ENCODE data around the gene SLC19A1.

The SLC19A1 gene

DNA sequence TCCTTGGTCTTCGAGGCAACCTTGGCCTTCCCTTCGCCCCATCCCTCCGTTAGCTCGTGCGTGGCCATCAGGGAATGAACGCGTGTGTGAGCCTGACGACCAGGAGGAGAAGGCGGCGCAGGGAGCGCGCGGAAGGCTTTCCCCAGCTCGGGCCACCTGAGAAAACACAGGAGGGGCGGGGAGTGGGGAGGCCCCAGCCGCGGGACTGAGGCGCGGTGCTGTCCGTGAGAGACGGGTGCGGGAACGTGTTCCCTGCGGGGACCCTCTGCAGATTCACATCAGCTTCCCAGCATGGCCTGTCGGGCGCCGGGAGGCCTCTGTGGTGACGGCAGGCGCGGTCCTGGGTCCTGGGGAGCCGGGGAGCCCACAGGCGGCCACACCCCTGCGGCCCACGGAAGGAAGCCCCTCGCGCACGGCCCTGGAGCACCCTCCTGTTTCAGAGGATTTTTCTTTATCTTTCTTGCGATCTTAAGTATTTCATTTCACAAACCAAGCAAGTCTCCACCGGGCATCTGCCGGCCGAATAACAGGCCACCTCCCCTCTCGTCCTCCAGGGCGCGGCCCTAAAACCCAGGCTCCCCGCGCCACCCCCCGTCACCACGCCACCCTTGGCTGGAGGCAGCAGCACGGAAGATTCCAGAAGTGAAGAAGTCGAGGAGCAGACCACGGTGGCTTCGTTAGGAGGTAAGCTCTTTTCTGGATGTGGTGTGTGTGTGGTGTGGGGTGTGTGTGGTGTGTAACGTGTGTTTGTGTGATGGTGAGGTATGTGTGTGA lies 66.3 kb downstream of the SLC19A1 start:
- no peak for DNase-seq

DNA sequence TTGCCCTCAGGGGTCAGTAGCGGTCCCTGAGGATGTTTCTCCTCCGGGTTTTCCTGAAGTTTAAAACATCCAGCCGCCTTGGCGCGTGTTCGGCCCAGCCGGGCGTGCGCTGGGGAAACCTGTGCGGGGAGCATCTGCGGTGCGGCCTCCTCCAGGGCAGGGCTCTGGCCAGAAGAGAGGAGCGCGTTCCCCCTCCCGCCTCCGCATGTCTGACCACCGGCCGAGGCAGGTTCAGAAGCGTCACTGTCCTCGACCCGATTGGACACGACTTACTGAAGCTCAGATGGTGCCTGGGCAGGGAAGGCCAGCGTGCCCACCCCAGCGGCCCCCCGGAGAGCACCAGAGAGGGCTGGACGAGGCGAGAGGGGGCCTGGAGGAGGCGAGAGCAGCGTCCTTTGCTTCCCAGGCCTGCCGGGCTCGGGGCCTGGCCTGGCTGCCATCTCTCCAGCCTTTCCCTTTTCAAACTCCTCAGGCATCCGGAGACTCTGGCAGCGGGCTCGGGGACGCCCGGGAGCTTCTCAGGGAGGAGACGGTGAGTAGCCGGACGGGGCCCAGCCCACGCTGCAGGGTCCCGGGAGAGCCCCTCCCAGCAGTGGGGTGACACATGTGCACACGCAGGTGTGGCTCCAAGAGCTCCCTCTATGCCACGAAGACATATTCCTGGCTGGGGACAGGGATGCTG lies 67.1 kb downstream of the SLC19A1 start:
- DNase-seq = no peak

DNA sequence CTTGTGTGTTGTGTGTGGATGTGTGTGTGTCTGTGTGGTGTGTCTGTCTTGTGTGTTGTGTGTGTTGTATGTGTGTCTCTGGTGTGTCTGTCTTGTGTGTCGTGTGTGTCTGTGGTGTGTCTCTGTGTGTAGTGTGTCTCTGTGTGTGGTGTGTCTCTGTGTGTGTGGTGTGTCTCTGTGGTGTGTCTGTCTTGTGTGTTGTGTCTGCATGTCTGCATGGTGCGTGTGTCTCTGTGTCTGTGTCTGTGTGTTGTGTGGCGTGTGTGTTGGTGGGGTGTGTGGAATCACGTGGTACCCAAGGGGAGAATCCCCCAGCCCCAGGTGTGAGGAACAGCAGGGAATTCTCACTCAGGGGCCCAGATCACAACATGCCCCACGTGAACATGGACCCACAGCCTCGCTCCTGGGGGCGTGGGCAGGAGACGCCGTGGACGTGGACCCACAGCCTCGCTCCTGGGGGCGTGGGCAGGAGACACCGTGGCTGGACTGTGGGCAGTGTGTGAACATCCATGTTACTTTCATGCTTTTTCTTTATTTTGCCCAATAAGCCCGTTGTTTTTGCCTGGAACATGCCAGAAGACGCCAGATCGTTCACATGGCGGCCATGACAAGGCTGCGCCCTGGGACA lies 67.8 kb downstream of the SLC19A1 start:
- DNase-seq = no peak

DNA sequence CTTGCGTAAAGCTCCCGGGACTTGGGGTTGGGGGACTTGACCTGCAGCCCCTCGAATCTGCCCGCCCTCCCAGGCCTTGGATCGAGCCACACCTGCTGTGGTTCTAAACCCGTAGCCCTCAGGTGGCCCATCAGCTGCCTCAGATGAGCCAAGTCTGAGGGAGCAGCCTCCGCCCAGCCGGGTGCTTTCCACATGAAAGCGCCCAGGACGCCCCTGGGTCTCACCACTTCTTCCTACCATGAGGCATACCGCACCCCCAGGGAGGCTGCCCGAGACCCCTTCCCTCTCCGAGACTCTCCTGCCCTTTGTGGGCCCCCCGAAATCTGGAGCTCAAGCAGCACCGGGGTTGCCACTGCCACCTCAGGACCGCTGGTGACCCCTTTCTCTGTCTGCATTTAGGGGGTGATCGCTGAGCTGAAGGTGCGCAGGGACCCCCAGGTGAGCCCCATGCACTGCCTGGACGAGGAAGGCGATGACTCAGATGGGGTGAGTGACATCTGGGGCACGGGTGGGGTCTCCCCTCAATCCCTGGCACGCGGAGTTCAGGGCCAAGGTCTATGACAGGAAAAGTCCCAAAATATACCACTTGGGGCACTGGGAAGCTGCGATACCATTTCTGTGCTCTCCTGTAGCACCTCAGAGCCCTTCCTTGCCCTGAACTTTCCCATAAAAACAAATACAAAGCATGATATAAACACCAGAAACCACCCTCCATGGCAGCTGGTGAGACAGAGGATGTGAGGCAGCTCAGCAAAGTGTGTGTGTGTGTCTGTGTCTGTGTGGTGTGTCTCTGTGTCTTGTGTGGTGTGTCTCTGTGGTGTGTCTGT lies 68.5 kb downstream of the SLC19A1 start:
- no peak for DNase-seq

DNA sequence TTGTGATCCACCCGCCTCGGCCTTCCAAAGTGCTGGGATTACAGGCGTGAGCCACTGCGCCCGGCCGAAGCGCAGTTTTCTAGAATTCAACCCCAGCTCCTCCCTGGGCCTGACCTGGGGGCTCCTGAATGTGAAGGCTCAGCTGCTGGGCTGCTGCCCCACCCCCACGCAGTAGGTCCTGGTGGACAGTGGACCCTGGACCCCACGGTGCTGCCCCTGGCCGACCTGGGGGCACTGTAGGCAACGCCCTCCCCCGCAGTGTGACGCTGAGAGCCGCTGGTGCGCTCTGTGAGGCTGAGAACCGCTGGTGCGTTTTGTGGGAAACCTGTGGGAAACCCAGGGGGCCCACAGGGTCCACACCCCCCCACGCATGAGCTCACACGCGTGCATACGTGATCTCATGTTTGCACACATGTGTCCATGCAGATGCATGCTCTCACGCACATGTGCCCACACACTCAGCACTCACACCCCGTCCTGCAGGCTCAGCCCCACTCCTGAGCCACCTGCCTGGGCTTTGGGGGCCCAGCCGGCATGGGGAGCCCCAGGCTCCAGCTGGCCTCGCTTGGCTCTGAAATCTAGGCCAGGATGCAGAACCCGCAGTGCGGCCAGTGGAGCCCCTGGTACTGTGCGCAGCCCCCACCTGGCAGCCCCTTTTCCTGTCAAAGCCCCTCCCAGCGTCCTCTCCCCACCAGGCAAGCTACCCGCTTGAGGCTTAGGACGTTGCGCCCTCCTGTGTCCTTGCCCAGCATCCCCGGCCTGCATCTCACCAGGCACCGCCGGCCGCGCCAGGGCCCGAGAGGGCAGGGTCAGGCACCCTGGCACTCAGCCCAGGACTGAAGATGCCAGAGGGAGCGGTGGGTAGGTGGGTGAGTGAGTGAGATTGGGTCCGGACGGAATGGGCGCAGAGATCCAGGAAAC lies 69.5 kb downstream of the SLC19A1 start:
- DNase-seq = no peak

DNA sequence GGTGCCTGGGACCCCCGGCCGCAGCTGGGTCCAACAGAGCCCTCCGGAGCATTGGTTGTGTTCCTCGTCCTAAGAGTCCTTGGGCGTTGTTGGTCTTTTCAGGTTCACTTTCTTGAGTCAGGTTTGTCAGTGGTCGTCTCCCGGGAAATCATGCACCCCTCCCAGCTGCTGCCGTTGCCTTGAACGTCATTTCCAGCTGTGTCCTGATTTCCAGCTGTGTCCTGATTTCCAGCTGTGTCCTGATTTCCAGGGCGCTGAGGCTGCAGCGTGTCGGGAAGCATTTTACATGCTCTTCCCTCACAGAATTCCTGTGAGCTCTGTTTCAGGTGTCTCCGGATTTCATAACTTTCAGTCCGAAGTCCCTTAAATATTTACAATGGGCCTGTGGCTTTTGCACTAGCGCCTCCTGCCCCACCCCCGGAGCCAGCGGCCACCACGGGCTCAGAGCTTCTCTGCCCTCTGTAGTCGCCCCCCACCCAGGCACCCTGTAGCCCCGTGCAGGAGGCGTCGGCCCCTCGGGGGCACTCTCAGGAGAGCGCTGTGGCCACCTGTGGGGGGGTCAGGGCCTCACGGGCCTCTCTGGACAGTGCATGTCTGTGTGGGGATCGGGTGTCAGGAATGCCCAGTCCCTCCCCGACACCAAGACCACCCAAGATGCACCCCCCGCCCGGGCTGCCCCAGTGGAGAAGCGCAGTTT lies 70.6 kb downstream of the SLC19A1 start:
- DNase-seq = no peak

DNA sequence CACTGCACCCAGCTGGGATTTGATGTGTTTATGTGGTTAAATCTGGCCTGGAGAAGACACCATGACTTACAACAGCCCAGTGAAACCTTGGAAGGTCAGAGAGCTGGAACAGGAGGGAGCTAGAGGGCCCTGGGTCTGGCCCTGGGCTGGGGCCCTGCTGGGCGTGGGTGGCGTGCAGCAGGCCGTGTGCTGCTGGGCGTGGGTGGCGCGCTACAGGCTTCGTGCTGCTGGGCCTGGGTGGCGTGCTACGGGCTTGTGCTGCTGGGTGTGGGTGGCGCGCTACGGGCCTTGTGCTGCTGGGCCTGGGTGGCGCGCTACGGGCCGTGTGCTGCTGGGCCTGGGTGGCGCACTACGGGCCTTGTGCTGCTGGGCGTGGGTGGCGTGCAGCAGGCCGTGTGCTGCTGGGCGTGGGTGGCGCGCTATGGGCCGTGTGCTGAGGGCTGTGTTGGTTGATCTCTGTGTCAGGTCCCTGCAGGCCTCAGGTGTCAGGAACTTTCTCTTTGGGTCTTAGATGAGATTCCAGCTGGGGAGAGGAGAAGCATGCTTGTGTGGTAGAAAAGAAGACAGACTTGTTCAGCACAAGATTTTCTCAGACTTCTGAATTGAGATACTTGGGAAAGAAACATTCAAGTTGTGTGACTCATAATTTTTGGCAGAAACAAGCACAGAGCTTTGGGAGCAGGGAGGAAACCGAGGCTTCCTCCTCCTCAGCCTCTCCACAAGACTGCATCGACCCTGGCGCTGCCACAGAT lies 71.3 kb downstream of the SLC19A1 start:
- DNase-seq = peak; percentile 12

DNA sequence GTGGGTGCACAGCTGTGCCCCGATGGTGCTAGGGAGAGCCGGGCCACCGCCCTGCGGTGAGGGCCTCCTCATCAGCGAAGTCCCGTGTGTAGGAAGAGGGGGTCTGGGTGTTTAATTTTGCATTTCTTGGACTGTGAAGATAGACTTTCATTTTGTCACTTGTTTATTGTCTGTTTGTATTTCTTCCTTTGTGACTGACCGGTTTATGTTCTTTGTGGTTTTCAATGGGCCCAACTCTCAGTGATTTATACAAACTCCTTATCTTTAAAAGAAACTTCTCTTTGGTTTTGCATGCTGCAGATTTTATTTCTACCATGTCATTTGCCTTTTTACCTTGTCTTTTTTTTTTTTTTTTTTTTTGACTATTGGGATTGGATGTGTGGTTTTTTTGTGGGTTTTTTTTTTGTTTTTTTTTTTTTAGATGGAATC lies 72.1 kb downstream of the SLC19A1 start:
- no peak for DNase-seq

DNA sequence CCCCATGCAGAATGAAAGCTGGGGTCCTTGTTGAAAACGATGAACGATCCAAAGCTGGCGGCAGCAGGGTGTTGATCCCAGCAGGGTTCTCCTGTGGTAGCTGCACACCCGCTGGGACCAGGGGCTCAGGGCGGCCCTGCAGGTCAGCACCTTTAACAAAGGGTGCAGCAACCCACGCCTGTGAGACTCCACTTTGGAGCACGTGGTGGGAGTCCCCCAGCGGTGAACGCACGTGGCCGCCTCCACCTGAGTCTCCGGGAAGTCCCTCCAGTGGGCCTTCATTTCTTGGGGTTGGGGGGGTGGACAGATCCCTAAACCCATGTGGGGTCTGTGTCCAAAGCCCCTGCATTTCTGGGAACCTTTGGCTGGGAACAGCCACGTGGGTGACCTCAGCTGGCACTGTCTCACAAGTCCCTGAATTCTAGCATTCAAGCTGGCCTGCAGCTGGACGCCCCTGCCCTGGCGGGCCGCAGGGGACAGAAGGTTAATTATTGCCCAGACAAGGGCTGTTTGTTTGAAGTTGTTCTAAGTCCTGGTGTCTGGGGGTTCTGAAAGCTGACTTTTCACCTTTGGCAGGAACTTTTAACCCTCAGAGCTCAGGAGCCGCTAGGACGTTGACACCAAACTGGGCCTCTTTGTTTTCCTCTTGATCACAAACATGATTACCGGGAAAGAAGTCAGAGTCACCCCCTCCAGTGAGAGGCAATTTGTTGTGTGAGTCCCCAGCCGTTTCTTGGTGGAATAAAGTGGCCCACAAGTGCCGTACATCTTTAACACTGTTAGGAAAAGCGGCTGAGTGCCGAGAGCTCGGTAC lies 72.8 kb downstream of the SLC19A1 start:
- DNase-seq = no peak

DNA sequence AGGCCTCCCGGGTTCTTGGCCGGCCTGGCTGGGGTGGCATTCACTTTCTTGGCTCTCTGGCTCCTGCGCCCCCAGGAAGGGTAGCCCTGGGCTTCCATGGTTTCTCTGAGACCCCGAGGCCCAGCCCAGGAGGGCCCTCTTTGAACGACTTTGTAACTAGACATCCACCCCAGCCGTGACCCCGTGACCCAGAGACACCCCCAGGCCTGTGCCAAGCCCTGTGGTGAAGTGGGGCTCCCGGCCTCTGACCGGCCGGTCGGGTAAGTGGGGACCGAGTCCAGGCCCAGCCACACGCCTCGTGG lies 73.3 kb downstream of the SLC19A1 start:
- no peak for DNase-seq

DNA sequence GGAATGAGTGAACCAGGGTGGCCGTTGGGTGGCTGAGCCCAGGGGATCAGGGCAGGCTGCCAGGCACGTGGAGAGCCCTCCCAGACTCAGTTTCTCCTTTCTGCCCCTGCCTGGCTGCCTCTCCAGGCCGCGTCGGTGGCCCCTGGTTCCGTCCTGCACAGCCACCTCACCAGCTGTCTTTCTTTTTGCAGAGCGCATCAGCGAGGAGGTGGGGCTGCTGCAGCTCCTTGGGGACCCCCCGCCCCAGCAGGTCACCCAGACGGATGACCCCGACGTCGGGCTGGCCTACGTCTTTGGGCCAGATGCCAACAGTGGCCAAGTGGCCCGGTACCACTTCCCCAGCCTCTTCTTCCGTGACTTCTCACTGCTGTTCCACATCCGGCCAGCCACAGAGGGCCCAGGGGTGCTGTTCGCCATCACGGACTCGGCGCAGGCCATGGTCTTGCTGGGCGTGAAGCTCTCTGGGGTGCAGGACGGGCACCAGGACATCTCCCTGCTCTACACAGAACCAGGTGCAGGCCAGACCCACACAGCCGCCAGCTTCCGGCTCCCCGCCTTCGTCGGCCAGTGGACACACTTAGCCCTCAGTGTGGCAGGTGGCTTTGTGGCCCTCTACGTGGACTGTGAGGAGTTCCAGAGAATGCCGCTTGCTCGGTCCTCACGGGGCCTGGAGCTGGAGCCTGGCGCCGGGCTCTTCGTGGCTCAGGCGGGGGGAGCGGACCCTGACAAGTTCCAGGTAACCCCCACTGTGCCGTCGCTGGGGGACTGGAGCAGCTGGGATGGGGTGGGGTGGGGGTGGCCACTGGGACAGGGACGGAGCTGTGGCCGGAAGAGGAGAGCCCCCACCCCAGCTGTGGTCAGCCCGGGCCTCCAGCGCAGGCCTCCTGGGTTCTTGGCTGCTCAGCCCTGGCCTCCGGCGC lies 73.9 kb downstream of the SLC19A1 start:
- no peak for DNase-seq

DNA sequence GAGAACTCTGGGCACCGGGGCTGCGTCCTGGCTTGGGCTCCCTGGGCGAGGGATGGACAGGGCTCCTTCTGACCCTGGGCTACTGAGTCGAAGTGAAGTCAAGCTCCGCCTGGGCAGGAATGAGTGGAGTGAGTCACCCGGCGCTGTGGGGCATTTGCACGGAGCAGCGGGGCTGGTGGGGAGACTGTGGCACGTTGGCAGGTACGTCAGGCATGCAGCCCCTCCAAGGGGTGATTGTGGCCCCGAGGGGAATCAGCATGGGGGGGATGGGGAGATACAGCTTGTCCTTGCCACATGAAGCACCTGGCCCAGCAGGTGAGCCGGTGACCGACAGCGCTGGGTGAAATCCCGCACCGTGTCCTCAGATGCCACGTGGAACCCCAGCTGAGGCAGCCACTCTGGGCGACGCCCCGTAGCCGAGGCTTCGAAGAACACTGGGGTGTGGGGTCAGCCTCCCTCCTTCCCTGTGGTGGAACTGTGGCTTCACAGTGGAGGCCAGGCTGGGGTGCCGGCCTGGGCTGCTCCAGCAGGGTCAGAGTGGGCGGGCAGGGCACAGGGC lies 74.9 kb downstream of the SLC19A1 start:
- DNase-seq = no peak

DNA sequence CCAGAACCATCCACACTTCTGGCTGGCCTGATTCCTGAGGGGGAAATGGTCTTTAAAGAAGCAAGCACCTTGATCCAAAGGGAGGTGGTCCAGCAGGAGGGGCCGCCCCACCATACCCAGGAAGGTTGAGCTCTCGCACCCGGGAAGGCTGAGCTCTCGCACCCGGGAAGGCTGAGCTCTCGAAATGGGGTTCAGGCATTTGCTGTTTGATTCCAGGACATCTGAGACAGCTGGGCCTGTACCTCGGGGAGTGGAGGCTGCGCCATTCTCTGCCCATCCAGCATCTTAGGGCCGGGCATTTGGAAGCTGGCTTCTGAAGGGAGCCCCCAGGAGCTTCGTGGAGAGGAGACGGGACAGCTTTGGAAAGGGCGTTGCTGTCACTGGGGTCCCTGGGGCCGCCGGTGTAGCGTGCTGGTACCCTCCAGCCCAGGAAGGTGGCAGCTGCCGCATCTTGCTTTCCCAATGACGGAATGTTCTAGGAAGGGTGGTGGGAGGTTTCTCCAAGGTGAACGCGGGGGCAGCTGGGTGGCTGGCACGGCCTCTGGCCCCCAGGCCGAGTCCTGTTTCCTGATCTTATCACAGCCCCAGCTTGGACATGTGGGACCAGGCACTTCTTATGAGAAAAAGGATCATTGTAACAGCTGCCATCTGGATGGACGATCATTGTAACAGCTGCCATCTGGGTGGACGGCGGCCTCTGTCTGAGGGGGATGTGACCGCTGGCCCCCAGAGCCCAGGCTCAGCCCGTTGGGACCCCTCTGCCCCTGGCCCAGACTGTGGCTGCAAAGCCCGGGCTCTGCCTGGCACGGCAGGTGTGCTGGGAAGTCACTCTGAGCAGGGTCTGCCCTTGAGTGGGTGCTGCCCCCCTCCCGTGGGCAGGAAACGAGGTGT lies 75.7 kb downstream of the SLC19A1 start:
- DNase-seq = no peak

DNA sequence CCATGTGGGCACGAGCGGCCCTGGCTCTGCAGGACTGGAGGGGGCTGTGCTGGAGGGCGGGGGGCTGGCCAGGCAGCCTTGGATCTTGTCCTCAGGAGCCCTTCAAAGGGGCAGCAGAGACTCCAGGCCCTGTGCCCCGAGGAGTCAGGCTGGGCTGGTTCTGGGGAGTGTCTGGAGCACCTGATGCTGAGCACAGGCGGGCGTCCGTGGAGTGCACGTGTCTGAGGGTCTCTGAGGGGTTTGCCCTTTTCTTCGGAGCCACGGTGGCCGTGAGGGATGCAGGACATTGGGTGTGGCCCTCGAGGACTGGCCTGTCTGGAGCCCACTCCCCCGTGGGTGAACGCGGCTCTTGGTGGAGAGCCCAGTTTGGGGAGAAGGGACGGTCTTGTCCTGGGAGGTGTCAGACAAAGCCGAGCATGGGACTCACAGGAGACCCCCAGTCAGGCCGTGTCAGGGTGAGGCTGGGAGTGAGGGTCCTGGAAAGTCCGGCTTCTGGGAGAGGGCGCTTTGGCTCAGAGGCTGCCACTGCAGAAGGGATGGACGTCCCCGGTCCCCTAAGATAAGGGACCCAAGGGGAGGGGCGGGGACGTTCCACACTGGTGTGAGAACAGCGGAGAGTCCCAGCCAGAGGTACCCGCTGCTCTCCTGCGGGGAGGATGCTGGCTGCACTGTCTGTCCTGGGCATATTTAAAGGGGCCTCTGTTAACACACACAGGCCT lies 76.5 kb downstream of the SLC19A1 start:
- no peak for DNase-seq

DNA sequence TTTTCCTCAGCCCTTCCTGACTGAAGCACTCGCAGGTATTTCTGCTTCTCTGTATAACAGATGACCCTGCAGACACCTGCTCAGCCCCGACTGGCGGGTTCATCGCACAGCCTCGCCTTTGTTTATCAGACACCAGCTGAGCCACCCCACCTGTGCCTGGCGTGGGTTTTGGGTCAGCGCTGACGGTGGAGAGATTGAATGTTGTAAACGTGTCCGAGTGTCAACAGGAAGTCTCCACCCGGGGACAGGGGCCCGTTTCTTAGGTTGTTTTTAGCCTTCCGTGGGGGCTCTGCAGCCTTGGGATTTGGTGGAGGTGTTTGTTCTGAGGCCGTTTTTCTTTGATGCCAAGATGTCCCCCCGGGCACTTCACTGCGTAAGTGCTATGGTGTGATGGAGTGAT lies 77.1 kb downstream of the SLC19A1 start:
- no peak for DNase-seq

DNA sequence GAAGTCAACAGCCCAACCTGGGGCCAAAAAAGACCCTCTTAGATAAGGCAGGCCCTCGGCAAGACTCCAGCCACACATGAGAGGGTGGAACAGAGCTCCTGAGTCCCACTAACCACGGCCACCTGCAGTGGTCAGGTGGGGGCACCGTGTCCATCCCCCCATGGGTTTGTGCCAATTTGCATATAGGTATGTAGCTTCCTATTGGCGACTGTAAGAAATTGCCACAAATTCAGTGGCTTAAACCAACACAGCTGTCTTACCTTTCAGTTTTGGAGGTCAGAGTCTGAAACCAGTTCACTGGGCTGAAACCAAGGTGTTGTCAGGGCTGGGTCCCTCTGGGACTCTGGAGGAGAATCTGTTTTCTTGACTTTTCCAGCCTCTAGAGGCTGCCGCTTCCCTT lies 77.9 kb downstream of the SLC19A1 start:
- DNase-seq = no peak

DNA sequence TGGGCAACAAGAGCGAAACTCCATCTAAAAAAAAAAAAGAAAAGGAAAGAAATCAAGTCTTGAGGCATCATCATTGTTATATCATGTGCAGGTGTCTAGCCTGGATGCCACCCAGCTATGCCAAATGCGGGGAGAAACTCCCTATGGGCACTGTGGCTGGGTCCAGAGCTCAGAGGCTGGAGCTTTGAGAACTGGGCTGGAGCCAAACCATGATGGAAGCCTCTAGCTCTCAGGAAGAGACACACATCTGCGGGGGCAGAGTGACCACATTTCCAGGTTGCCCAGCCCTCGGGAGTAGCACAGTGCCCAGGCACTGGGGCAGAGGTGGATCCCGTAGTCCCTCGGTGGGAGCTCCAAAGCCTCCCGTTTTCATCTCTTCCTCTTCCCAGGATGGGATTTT lies 78.4 kb downstream of the SLC19A1 start:
- DNase-seq = no peak

Measured in central memory CD4-positive, alpha-beta T cell (primary cell).